HepG2 (cell line): ENCODE results near the gene CARD9.

Experiments used
- AFF4 ChIP-seq: sonication (generic); formaldehyde crosslinking; IDR thresholded peaks from 2 replicates; pipeline ENCODE4 v1.4.0; 2020; ENCODE audit warnings: missing genetic modification reagents
- CTCF ChIP-seq: sonication (generic); formaldehyde crosslinking; IDR thresholded peaks from 2 replicates; pipeline ENCODE4 v1.5.0; 2020; ENCODE audit warnings: mild to moderate bottlenecking, missing genetic modification reagents, moderate library complexity
- DPF2 ChIP-seq: sonication (generic); formaldehyde crosslinking; IDR thresholded peaks from 2 replicates; pipeline ENCODE4 v1.4.0; 2020; ENCODE audit warnings: mild to moderate bottlenecking, low read depth, missing genetic modification reagents, borderline replicate concordance
- EZH2 ChIP-seq: conservative IDR thresholded peaks from 2 replicates; pipeline ENCODE4 v1.6.1; 2012; ENCODE audit warnings: mild to moderate bottlenecking, low read depth, low read length, moderate library complexity
- U2AF1 ChIP-seq: fragments of 200-400 bp; formaldehyde crosslinking; optimal IDR thresholded peaks from 2 replicates; pipeline ENCODE3; 2017; ENCODE audit warnings: mild to moderate bottlenecking, low read depth, low read length
- ZBTB26 ChIP-seq: IDR thresholded peaks from 2 replicates; pipeline ENCODE4 v1.6.1; 2016; ENCODE audit warnings: missing compliant biosample characterization, missing genetic modification reagents, borderline replicate concordance
- ZKSCAN1 ChIP-seq: fragments of 150-350 bp; IDR thresholded peaks from 2 replicates; pipeline ENCODE4 v1.6.1; 2014; ENCODE audit warnings: low read length
- ZNF331 ChIP-seq: sonication (generic); formaldehyde crosslinking; IDR thresholded peaks from 2 replicates; pipeline ENCODE4 v1.4.0; 2020; ENCODE audit warnings: missing genetic modification reagents
- ZNF639 ChIP-seq: conservative IDR thresholded peaks from 2 replicates; pipeline ENCODE4 v1.6.1; 2018; ENCODE audit warnings: missing genetic modification reagents
- ZNF768 ChIP-seq: sonication (generic); formaldehyde crosslinking; IDR thresholded peaks from 2 replicates; pipeline ENCODE4 v1.4.0; 2020; ENCODE audit warnings: missing genetic modification reagents

- no peak for TF ChIP-seq ZBTB26 (CRISPR knock-in tag)
- no peak for TF ChIP-seq U2AF1
- no peak for TF ChIP-seq CTCF (CRISPR knock-in tag)
- TF ChIP-seq ZKSCAN1 = no peak
- TF ChIP-seq DPF2 (CRISPR knock-in tag) = no peak
- TF ChIP-seq AFF4 (CRISPR knock-in tag) = no peak
- no peak for TF ChIP-seq EZH2
- no peak for TF ChIP-seq ZNF639 (CRISPR knock-in tag)
- no peak for TF ChIP-seq ZNF331
- TF ChIP-seq ZNF768 = no peak
Measured at GRCh38 chr9:136378170-136379002, 4.9 kb upstream of the CARD9 start.
